Ishikawa (cell line): ENCODE data around the gene HERC4.

Experiments used
- CEBPB ChIP-seq: IDR thresholded peaks from 2 replicates; pipeline ENCODE4 v1.6.1; 2012
- CREB1 ChIP-seq: IDR thresholded peaks from 2 replicates; pipeline ENCODE4 v1.6.1; 2012; ENCODE audit warnings: low read depth
- EGR1 ChIP-seq: IDR thresholded peaks from 2 replicates; pipeline ENCODE4 v1.6.1; 2012
- EP300 ChIP-seq: IDR thresholded peaks from 2 replicates; pipeline ENCODE4 v1.6.1; 2012; ENCODE audit warnings: borderline replicate concordance
- FOXM1 ChIP-seq: IDR thresholded peaks from 2 replicates; pipeline ENCODE4 v1.6.1; 2012; ENCODE audit warnings: low read depth, borderline replicate concordance
- MAX ChIP-seq: IDR thresholded peaks from 2 replicates; pipeline ENCODE4 v1.6.1; 2012
- NFIC ChIP-seq: IDR thresholded peaks from 2 replicates; pipeline ENCODE4 v1.6.1; 2012
- RAD21 ChIP-seq: IDR thresholded peaks from 2 replicates; pipeline ENCODE4 v1.6.1; 2012; ENCODE audit warnings: low read depth
- REST ChIP-seq: IDR thresholded peaks from 2 replicates; pipeline ENCODE4 v1.6.1; 2012; ENCODE audit warnings: low read depth, mild to moderate bottlenecking
- TAF1 ChIP-seq: IDR thresholded peaks from 2 replicates; pipeline ENCODE4 v1.6.1; 2012; ENCODE audit warnings: low read depth, mild to moderate bottlenecking
- TCF12 ChIP-seq: IDR thresholded peaks from 2 replicates; pipeline ENCODE4 v1.6.1; 2012; ENCODE audit warnings: low read depth
- TEAD4 ChIP-seq: IDR thresholded peaks from 2 replicates; pipeline ENCODE4 v1.6.1; 2012
- USF1 ChIP-seq: IDR thresholded peaks from 2 replicates; pipeline ENCODE4 v1.6.1; 2012
- YY1 ChIP-seq: IDR thresholded peaks from 2 replicates; pipeline ENCODE4 v1.6.1; 2012; ENCODE audit warnings: low read depth
- ZBTB7A ChIP-seq: IDR thresholded peaks from 2 replicates; pipeline ENCODE4 v1.6.1; 2012; ENCODE audit warnings: low read depth

Gene HERC4

DNA sequence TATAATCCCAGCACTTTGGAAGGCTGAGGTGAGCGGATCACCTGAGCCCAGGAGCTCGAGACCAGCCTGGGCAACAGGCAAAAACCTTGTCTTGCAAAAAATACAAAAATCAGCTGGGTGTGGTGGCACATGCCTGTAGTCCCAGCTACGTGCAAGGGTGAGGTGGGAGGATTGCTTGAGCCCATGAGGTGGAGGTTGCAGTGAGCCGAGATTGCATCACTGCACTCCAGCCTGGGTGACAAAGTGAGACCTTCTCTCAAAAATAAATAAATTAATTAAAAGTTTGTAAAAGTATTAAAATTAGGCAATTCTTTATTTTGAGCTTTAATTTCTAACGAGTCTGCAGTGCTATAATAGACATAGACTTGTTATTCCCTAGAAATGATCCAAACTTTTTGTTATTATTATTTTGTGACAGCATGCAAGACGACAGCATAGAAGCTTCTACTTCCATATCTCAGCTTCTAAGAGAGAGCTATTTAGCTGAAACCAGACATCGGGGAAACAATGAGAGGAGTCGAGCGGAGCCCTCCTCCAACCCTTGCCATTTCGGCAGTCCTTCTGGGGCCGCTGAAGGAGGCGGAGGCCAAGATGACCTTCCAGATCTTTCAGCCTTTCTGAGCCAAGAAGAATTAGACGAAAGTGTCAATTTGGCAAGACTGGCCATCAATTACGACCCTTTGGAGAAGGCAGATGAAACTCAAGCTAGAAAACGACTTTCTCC lies 46.1 kb upstream of the HERC4 start:
- TF ChIP-seq EP300 (no peak), USF1 (no peak), MAX (no peak), REST (no peak), TCF12 (no peak), ZBTB7A (no peak), CEBPB (no peak), TAF1 (no peak), YY1 (no peak), CREB1 (no peak), EGR1 (no peak), FOXM1 (no peak)

GRCh38 chr10:68118657-68119056 lies 43.6 kb upstream of the HERC4 start:
- TF ChIP-seq TEAD4 (no peak), TAF1 (no peak), CREB1 (no peak), TCF12 (no peak), MAX (no peak), EGR1 (no peak), REST (no peak), USF1 (no peak), ZBTB7A (no peak), RAD21 (no peak), FOXM1 (no peak), YY1 (no peak), EP300 (no peak)

- TF ChIP-seq USF1 (no peak), TCF12 (no peak), CEBPB (no peak), MAX (no peak), ZBTB7A (no peak), TAF1 (no peak), NFIC (no peak), RAD21 (no peak), FOXM1 (no peak), REST (no peak), EP300 (no peak), TEAD4 (no peak), EGR1 (no peak), YY1 (no peak), CREB1 (no peak)
These were observed 37.8 kb upstream of the HERC4 start for GRCh38 chr10:68112837-68113236.

DNA sequence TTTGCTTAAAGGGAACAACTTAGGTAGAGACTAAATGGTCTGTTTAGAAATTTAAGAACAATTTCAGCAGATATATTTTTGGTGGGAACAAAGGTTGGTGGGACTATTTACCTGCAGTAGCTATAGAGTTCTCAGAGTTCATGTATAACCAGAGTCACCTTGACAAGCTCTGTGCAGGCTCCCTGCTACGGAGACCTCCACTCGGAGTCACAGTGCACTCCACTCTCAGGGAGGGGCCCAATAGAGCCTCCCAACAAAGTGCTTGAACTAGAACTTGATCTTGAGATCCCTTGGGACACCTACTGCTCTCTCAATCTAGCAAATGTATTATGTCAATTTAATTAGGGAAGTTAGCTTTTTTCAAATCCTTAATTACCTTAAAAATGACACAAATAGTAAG lies 36.5 kb upstream of the HERC4 start:
- no peak for TF ChIP-seq ZBTB7A
- no peak for TF ChIP-seq TCF12
- TF ChIP-seq TAF1 = no peak
- TF ChIP-seq YY1 = no peak
- TF ChIP-seq CREB1 = no peak
- TF ChIP-seq USF1 = no peak
- TF ChIP-seq EP300 = no peak
- no peak for TF ChIP-seq RAD21
- no peak for TF ChIP-seq NFIC
- TF ChIP-seq TEAD4 = no peak
- TF ChIP-seq FOXM1 = no peak
- TF ChIP-seq EGR1 = no peak
- no peak for TF ChIP-seq CEBPB
- TF ChIP-seq REST = no peak
- no peak for TF ChIP-seq MAX
